HepG2 (cell line): ENCODE data around the gene KDM8. TPM values are rescaled to one million over a fixed set of nuclear protein-coding genes. Genes with fewer than 3 reads are reported as not detected.

ENCODE experiments used
- ATF7 ChIP-seq, 2 experiments: fragments of 450-650 bp in 1 of 2; sonication (generic) in 1 of 2; formaldehyde crosslinking in 1 of 2; IDR thresholded peaks; 2 replicates each; pipeline versions ENCODE4 v1.4.0 to v1.6.1; 2016 to 2020; ENCODE audit warnings: antibody characterized with exemption in 1 of 2, mild to moderate bottlenecking in 1 of 2, missing genetic modification reagents in 1 of 2
- DDIT3 ChIP-seq: sonication (generic); formaldehyde crosslinking; IDR thresholded peaks from 2 replicates; pipeline ENCODE4 v1.4.0; 2020; ENCODE audit warnings: mild to moderate bottlenecking, missing genetic modification reagents
- EP300 ChIP-seq, 3 experiments: sonication (generic) in 1 of 3; formaldehyde crosslinking in 1 of 3; IDR thresholded peaks; 2 replicates each; pipeline versions ENCODE4 v1.5.1 to v1.6.1; 2011 to 2020; ENCODE audit warnings: low read depth in 2 of 3, low read length in 2 of 3, borderline replicate concordance in 1 of 3, improper control_type of control experiment in 1 of 3, mild to moderate bottlenecking in 1 of 3, missing genetic modification reagents in 1 of 3, moderate library complexity in 1 of 3
- HDAC2 ChIP-seq: sonication (generic); formaldehyde crosslinking; IDR thresholded peaks from 2 replicates; pipeline ENCODE4 v1.4.0; 2020; ENCODE audit warnings: missing genetic modification reagents
- KLF15 ChIP-seq: sonication (generic); formaldehyde crosslinking; IDR thresholded peaks from 2 replicates; pipeline ENCODE4 v1.8.1; 2023; ENCODE audit warnings: borderline replicate concordance, mild to moderate bottlenecking, inconsistent platforms, missing genetic modification reagents, mixed read lengths
- LBX2 ChIP-seq: sonication (generic); formaldehyde crosslinking; IDR thresholded peaks from 2 replicates; pipeline ENCODE4 v1.5.0; 2020; ENCODE audit warnings: missing genetic modification reagents, mild to moderate bottlenecking, borderline replicate concordance
- NR2F2 ChIP-seq: IDR thresholded peaks from 2 replicates; pipeline ENCODE4 v1.6.1; 2012; ENCODE audit warnings: low read depth, inconsistent platforms, borderline replicate concordance
- SP2 ChIP-seq: sonication (generic); formaldehyde crosslinking; IDR thresholded peaks from 2 replicates; pipeline ENCODE4 v1.5.1; 2020; ENCODE audit warnings: mild to moderate bottlenecking, missing genetic modification reagents
- TCF7L2 ChIP-seq: IDR thresholded peaks from 2 replicates; pipeline ENCODE4 v1.6.1; 2011; ENCODE audit warnings: mild to moderate bottlenecking, low read depth, low read length, moderate library complexity
- TSC22D2 ChIP-seq: sonication (generic); formaldehyde crosslinking; IDR thresholded peaks from 2 replicates; pipeline ENCODE4 v1.5.1; 2020; ENCODE audit warnings: missing genetic modification reagents, mild to moderate bottlenecking, borderline replicate concordance
- ZNF10 ChIP-seq: sonication (generic); formaldehyde crosslinking; IDR thresholded peaks from 2 replicates; pipeline ENCODE4 v1.4.0; 2020; ENCODE audit warnings: mild to moderate bottlenecking, low read depth, missing genetic modification reagents, borderline replicate concordance
- ZNF12 ChIP-seq: sonication (generic); formaldehyde crosslinking; IDR thresholded peaks from 2 replicates; pipeline ENCODE4 v1.5.0; 2020; ENCODE audit warnings: missing genetic modification reagents
- ZNF510 ChIP-seq: sonication (generic); formaldehyde crosslinking; IDR thresholded peaks from 2 replicates; pipeline ENCODE4 v1.4.0; 2020; ENCODE audit warnings: low read depth, mild to moderate bottlenecking, missing genetic modification reagents
- ZNF740 ChIP-seq: sonication (generic); formaldehyde crosslinking; IDR thresholded peaks from 2 replicates; pipeline ENCODE4 v1.4.0; 2020; ENCODE audit warnings: missing genetic modification reagents
- ZNF775 ChIP-seq: sonication (generic); formaldehyde crosslinking; IDR thresholded peaks from 2 replicates; pipeline ENCODE4 v1.4.0; 2020; ENCODE audit warnings: missing genetic modification reagents, mild to moderate bottlenecking, moderate library complexity, borderline replicate concordance
- polyA plus RNA-seq, 8 experiments: library from polyadenylated mRNA; depleted of rRNA in 3 of 8; stranded (reverse) in 7 of 8; unstranded in 1 of 8; fragments of >200 nt; fragmentation: Illumina TruSeq in 4 of 8; extraction: Trizol in 4 of 8; gene quantifications; 2 replicates each; pipeline versions ENCODE4 v1.2.1 to v1.2.3, GENCODE V29; 2011 to 2016; ENCODE audit warnings: low read depth in 4 of 8, missing spikeins in 1 of 8, mixed read lengths in 1 of 8; ENCODE audit not compliant: insufficient read depth in 1 of 8
- total RNA-seq, 5 experiments: library from RNA; depleted of rRNA; stranded (reverse); fragments of >200 nt; fragmentation: Illumina TruSeq; extraction: Trizol; gene quantifications; 2 replicates each; pipeline ENCODE4 v1.2.3, GENCODE V29; 2016; ENCODE audit warnings: low read depth in 1 of 5
- TF ChIP-seq, protein P1 (sequence below): sonication (generic); formaldehyde crosslinking; IDR thresholded peaks from 2 replicates; pipeline ENCODE4 v1.9.0; 2021; ENCODE audit warnings: missing genetic modification reagents, mild to moderate bottlenecking, borderline replicate concordance
- TF ChIP-seq, protein P2 (sequence below): sonication (generic); formaldehyde crosslinking; IDR thresholded peaks from 2 replicates; pipeline ENCODE4 v1.5.1; 2020; ENCODE audit warnings: mild to moderate bottlenecking, missing genetic modification reagents, moderate library complexity
- TF ChIP-seq, protein P3 (sequence below): sonication (generic); formaldehyde crosslinking; IDR thresholded peaks from 2 replicates; pipeline ENCODE4 v1.4.0; 2020; ENCODE audit warnings: low read depth, mild to moderate bottlenecking, missing genetic modification reagents

Gene KDM8
- total and polyA plus RNA-seq, 2 of the 13 experiments (the other 11 are each of a cell fraction or from before 2014, with no cell fraction given) = 3.3 to 8.6 TPM

DNA sequence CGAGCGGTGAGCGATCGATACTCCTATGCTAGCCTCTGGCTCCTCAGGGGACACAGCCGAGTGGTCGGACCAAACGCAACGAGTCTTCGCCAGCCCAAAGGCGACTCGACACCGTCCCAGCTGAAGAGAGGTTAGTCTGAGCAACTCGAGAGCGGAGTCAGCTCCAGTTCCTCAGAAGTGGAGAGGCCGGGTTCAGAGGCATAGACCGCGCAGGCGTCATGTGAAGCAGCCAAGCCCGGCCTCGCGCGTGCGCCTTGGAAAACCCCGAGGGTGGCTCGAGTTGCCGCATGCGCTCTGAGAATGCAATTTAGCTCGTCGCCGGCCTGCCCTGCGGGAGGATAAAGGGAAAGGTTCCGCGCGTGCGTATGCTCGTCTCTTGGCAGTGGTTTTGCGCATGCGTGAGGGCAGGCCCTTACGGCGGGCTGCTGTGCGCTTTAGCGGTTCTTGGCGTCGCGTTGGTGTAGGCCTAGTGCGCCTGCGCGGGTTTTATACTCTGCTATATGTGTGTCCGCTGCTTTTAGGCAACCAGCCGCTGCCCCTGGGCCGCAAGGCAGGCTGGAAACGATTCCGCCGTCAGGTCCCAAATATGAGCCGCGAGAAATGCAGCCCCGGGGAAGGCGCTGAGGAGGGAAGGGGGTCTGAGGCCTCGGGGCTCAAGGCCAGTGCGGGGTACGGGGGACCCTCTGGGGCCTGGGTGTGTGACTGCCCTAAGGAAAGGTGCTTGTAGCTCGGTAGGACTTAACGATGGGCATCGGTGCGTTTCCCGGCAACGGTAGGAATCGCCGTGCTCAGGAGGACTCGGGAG, at the start of gene KDM8 (continued):
- TF ChIP-seq ATF7 (IDR thresholded peaks at IDR 0.05) (no peak), ATF7 (CRISPR knock-in tag; IDR thresholded peaks at IDR 0.05) (peak; percentile 74; the same call in 1 of the 2 replicates), ZNF775 (CRISPR knock-in tag) (no peak), TSC22D2 (CRISPR knock-in tag) (peak; percentile 88), DDIT3 (CRISPR knock-in tag) (no peak), KLF15 (CRISPR knock-in tag) (0 out of 2 replicates have a peak, but pooled peaks have one; percentile 9), HDAC2 (peak; percentile 95), ZNF12 (no peak), SP2 (CRISPR knock-in tag) (no peak), ZNF510 (peak; percentile 77), NR2F2 (no peak; the same call in 1 of the 2 replicates), LBX2 (CRISPR knock-in tag) (peak; percentile 66), EP300 (IDR thresholded peaks at IDR 0.05; ENCODE audit: low read depth in 2 of 2, low read length in 2 of 2) (no peak), EP300 (CRISPR knock-in tag; IDR thresholded peaks at IDR 0.05; ENCODE audit: borderline replicate concordance) (peak; percentile 76), ZNF10 (CRISPR knock-in tag) (no peak), TCF7L2 (no peak), ZNF740 (0 out of 2 replicates have a peak, but pooled peaks have one; percentile 9)
- TF ChIP-seq, protein P1, sequence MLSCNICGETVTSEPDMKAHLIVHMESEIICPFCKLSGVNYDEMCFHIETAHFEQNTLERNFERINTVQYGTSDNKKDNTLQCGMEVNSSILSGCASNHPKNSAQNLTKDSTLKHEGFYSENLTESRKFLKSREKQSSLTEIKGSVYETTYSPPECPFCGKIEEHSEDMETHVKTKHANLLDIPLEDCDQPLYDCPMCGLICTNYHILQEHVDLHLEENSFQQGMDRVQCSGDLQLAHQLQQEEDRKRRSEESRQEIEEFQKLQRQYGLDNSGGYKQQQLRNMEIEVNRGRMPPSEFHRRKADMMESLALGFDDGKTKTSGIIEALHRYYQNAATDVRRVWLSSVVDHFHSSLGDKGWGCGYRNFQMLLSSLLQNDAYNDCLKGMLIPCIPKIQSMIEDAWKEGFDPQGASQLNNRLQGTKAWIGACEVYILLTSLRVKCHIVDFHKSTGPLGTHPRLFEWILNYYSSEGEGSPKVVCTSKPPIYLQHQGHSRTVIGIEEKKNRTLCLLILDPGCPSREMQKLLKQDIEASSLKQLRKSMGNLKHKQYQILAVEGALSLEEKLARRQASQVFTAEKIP (CRISPR knock-in tag) = no peak
- TF ChIP-seq, protein P2, sequence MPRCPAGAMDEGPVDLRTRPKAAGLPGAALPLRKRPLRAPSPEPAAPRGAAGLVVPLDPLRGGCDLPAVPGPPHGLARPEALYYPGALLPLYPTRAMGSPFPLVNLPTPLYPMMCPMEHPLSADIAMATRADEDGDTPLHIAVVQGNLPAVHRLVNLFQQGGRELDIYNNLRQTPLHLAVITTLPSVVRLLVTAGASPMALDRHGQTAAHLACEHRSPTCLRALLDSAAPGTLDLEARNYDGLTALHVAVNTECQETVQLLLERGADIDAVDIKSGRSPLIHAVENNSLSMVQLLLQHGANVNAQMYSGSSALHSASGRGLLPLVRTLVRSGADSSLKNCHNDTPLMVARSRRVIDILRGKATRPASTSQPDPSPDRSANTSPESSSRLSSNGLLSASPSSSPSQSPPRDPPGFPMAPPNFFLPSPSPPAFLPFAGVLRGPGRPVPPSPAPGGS (CRISPR knock-in tag) = peak; percentile 93
- TF ChIP-seq, protein P3, sequence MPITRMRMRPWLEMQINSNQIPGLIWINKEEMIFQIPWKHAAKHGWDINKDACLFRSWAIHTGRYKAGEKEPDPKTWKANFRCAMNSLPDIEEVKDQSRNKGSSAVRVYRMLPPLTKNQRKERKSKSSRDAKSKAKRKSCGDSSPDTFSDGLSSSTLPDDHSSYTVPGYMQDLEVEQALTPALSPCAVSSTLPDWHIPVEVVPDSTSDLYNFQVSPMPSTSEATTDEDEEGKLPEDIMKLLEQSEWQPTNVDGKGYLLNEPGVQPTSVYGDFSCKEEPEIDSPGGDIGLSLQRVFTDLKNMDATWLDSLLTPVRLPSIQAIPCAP (CRISPR knock-in tag) = 0 out of 2 replicates have a peak, but pooled peaks have one; percentile 53
